Endodermal cell (in vitro differentiated cells): Measurements from ENCODE around the gene IL36B. TPM values are rescaled to one million over a fixed set of nuclear protein-coding genes. Genes with fewer than 3 reads are reported as not detected.

ENCODE experiments used
- DNase-seq: peaks from one replicate; pipeline ENCODE4 v3.0.0-alpha.2; 2017
- H3K27ac ChIP-seq: 2 replicates; pipeline ENCODE4 v1.5.1; 2013; ENCODE audit warnings: mild to moderate bottlenecking, low read depth, low read length, moderate library complexity
- H3K27me3 ChIP-seq: 2 replicates; pipeline ENCODE4 v1.6.1; 2013; ENCODE audit warnings: mild to moderate bottlenecking, low read length, moderate library complexity; ENCODE audit not compliant: insufficient read depth, control insufficient read depth, poor library complexity, severe bottlenecking
- H3K36me3 ChIP-seq: 2 replicates; pipeline ENCODE4 v1.7.0; 2013; ENCODE audit warnings: mild to moderate bottlenecking, low read length, moderate library complexity; ENCODE audit not compliant: control insufficient read depth, insufficient read depth
- H3K4me1 ChIP-seq: one replicate; pipeline ENCODE4 v1.7.0; 2013; ENCODE audit warnings: low read length; ENCODE audit not compliant: control insufficient read depth, insufficient read depth
- H3K4me3 ChIP-seq: 2 replicates; pipeline ENCODE4 v1.5.1; 2013; ENCODE audit warnings: mild to moderate bottlenecking, low read length, moderate library complexity
- H3K9ac ChIP-seq: 2 replicates; pipeline ENCODE4 v1.6.1; 2013; ENCODE audit warnings: mild to moderate bottlenecking, low read length, moderate library complexity; ENCODE audit not compliant: poor library complexity, severe bottlenecking; ENCODE audit errors: extremely low read depth
- H3K9me3 ChIP-seq: 2 replicates; pipeline ENCODE4 v1.6.1; 2013; ENCODE audit warnings: mild to moderate bottlenecking, low read length, moderate library complexity; ENCODE audit not compliant: control insufficient read depth
- H3K27ac Mint-ChIP-seq: 2 replicates; pipeline ENCODE4 v1.8.0; 2020; ENCODE audit warnings: mixed read lengths
- H3K27me3 Mint-ChIP-seq: 2 replicates; pipeline ENCODE4 v1.8.0; 2021; ENCODE audit warnings: mild to moderate bottlenecking, mixed read lengths; ENCODE audit not compliant: insufficient read depth
- H3K36me3 Mint-ChIP-seq: 2 replicates; pipeline ENCODE4 v1.8.0; 2020; ENCODE audit warnings: low read depth, mixed read lengths
- H3K4me1 Mint-ChIP-seq: 2 replicates; pipeline ENCODE4 v1.8.0; 2020; ENCODE audit warnings: mixed read lengths
- H3K4me3 Mint-ChIP-seq: 2 replicates; pipeline ENCODE4 v1.8.0; 2020; ENCODE audit warnings: mild to moderate bottlenecking, moderate library complexity, mixed read lengths
- H3K9me3 Mint-ChIP-seq: 2 replicates; pipeline ENCODE4 v1.8.0; 2020; ENCODE audit warnings: mild to moderate bottlenecking, mixed read lengths
- CTCF ChIP-seq: fragments of 200-600 bp; sonication (generic); conservative IDR thresholded peaks from 2 replicates; pipeline ENCODE4 v1.5.0; 2021; ENCODE audit warnings: antibody characterized with exemption, mild to moderate bottlenecking
- WGBS, 2 experiments: methylation state at CpG; one replicate each; pipeline versions ENCODE4 v1.1.5 to v1.1.7; 2013; ENCODE audit warnings: missing lambda C conversion rate in 2 of 2, mixed read lengths in 1 of 2; ENCODE audit not compliant: insufficient coverage in 1 of 2, insufficient read length in 1 of 2; 5-methylcytosine and 5-hydroxymethylcytosine counted together
- total RNA-seq, 2 donors: library from RNA; stranded (reverse); fragmentation: NEBNext Ultra II Directional in 1 of 2; extraction: Animal tissue kit (Norgen Biotek cat#: 25700) in 1 of 2; gene quantifications; 2 replicates in 1 of 2; 3 replicates in 1 of 2; pipeline ENCODE4 v1.2.1, GENCODE V29; 2021

IL36B gene
- total RNA-seq, 2 donors from 2014 or later, result not detected

GRCh38 chr2:113060396-113060795 is 7.7 kb upstream of the IL36B start:
- peaks cover 57% of the 10 kb centered on the region for H3K27me3 Mint-ChIP-seq
- H3K4me3 Mint-ChIP-seq, result no peak overlapping the region
- H3K4me3 ChIP-seq, result no peak overlapping the region
- no peak for TF ChIP-seq CTCF
- H3K36me3 ChIP-seq, result no peaks in the 10 kb centered on the region
- no peak for DNase-seq
- peaks cover 20% of the 10 kb centered on the region for H3K9me3 ChIP-seq
- H3K27ac Mint-ChIP-seq, result no peak overlapping the region
- no peak overlapping the region for H3K27ac ChIP-seq
- no peaks in the 10 kb centered on the region for H3K4me1 ChIP-seq
- H3K27me3 ChIP-seq, result peaks cover 7% of the 10 kb centered on the region
- H3K4me1 Mint-ChIP-seq, result no peaks in the 10 kb centered on the region
- H3K9ac ChIP-seq, result no peak overlapping the region
- H3K36me3 Mint-ChIP-seq, result no peaks in the 10 kb centered on the region
- 81% methylated on average over 4 of the region's 4 CpGs; no CpG with 5 or more reads in 1 of the 2 experiments for WGBS, 2 experiments
- peaks cover 14% of the 10 kb centered on the region for H3K9me3 Mint-ChIP-seq

- no peak for TF ChIP-seq CTCF
- Mint-ChIP-seq H3K27me3 (peaks cover 51% of the 10 kb centered on the region), H3K27ac (no peak within 1 kb of the TSS), H3K4me3 (no peak within 1 kb of the TSS), H3K4me1 (no peaks in the 10 kb centered on the region), H3K36me3 (no peaks in the 10 kb centered on the region), H3K9me3 (peaks cover 21% of the 10 kb centered on the region)
- no peaks in the 10 kb centered on the region for H3K4me1 ChIP-seq
- H3K27me3 ChIP-seq, result peaks cover 7% of the 10 kb centered on the region
- no peak within 1 kb of the TSS for H3K9ac ChIP-seq
- H3K9me3 ChIP-seq, result peaks cover 24% of the 10 kb centered on the region
- 86 to 89% methylated on average over 11 to 15 of the region's 15 CpGs for WGBS, 2 experiments
- no peaks in the 10 kb centered on the region for H3K36me3 ChIP-seq
- no peak within 1 kb of the TSS for H3K27ac ChIP-seq
- no peak for DNase-seq
- no peak within 1 kb of the TSS for H3K4me3 ChIP-seq
Observed at GRCh38 chr2:113058998-113059960, 6.6 kb upstream of the IL36B start, which contains the start of gene IL36RN. IL36RN (plus strand) TSS chr2:113059198; CDS start chr2:113059439, 241 bp downstream.

GRCh38 chr2:113058411-113058994 is 5.8 kb upstream of the IL36B start:
- no peak for TF ChIP-seq CTCF
- no peaks in the 10 kb centered on the region for H3K36me3 Mint-ChIP-seq
- Histone ChIP-seq H3K4me1 (no peaks in the 10 kb centered on the region), H3K27me3 (peaks cover 7% of the 10 kb centered on the region), H3K27ac (no peak overlapping the region), H3K9me3 (peaks cover 27% of the 10 kb centered on the region), H3K9ac (no peak overlapping the region), H3K4me3 (no peak overlapping the region), H3K36me3 (no peaks in the 10 kb centered on the region)
- no peak overlapping the region for H3K4me3 Mint-ChIP-seq
- WGBS, 2 experiments, result 69 to 78% methylated on average over 2 of the region's 2 CpGs
- DNase-seq, result no peak
- H3K4me1 Mint-ChIP-seq, result no peaks in the 10 kb centered on the region
- no peak overlapping the region for H3K27ac Mint-ChIP-seq
- peaks cover 29% of the 10 kb centered on the region for H3K9me3 Mint-ChIP-seq
- peaks cover 46% of the 10 kb centered on the region for H3K27me3 Mint-ChIP-seq
